Ovary (tissue), 3 donors: ENCODE measurements around the gene DAGLA.

ENCODE experiments used
- EP300 ChIP-seq: sonication (generic); formaldehyde crosslinking; IDR thresholded peaks from one replicate; pipeline ENCODE4 v1.6.1; 2017; ENCODE audit warnings: antibody characterized with exemption
- TF ChIP-seq, protein P1 (sequence below), 3 donors: fragments of 450-650 bp in 2 of 3; fragments of 200-600 bp in 1 of 3; IDR thresholded peaks; one replicate each; pipeline versions ENCODE4 v1.5.1 to v1.8.0; 2016 to 2022; ENCODE audit warnings: antibody characterized with exemption in 3 of 3, mild to moderate bottlenecking in 1 of 3
- donor health status: DM: no; HTN: no; CAD: no.

DNA sequence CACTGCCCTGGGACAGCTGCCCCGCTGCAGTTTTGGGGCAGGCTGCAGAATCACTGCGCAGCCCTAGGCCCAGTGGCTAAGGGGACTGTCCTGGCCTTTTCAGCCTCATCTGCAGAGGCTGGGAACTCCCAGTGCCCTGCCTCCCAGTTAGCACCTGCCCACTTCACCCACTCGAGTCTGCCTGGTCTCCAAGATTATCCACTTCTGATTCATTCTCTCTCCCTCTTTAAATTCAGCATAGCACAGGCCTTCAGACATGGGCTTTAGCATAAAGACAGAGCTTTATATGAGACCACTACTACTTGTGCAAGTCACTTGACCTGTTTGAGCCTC lies 8.9 kb downstream of the DAGLA start:
- TF ChIP-seq, protein P1, sequence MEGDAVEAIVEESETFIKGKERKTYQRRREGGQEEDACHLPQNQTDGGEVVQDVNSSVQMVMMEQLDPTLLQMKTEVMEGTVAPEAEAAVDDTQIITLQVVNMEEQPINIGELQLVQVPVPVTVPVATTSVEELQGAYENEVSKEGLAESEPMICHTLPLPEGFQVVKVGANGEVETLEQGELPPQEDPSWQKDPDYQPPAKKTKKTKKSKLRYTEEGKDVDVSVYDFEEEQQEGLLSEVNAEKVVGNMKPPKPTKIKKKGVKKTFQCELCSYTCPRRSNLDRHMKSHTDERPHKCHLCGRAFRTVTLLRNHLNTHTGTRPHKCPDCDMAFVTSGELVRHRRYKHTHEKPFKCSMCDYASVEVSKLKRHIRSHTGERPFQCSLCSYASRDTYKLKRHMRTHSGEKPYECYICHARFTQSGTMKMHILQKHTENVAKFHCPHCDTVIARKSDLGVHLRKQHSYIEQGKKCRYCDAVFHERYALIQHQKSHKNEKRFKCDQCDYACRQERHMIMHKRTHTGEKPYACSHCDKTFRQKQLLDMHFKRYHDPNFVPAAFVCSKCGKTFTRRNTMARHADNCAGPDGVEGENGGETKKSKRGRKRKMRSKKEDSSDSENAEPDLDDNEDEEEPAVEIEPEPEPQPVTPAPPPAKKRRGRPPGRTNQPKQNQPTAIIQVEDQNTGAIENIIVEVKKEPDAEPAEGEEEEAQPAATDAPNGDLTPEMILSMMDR (IDR thresholded peaks at IDR 0.05): no peak
- TF ChIP-seq EP300: no peak
